IPS-NIHi7 (cell line): ENCODE measurements around the gene PRKAG2.
"Not testable (repeated sequence)": the region's sequence is repeated elsewhere in the genome, so short reads cannot be mapped to it uniquely, and the experiment has no call there.

Experiments
- DNase-seq: peaks from one replicate; pipeline ENCODE4 v3.0.0; 2012; ENCODE audit warnings: mixed read lengths; ENCODE audit errors: extremely low spot score

Gene PRKAG2

GRCh38 chr7:151590071-151590849, 286.7 kb downstream of the PRKAG2 start:
- no peak for DNase-seq

GRCh38 chr7:151588982-151589381, 287.9 kb downstream of the PRKAG2 start:
- DNase-seq, result no peak

- DNase-seq, result no peak
These were observed 290.2 kb downstream of the PRKAG2 start for GRCh38 chr7:151586531-151587260.

GRCh38 chr7:151585744-151586393, 291.0 kb downstream of the PRKAG2 start:
- no peak for DNase-seq

GRCh38 chr7:151581741-151582140, 295.2 kb downstream of the PRKAG2 start:
- DNase-seq, result no peak

- DNase-seq, result no peak
These were observed 297.3 kb downstream of the PRKAG2 start for GRCh38 chr7:151579644-151580043.

- no peak for DNase-seq
These were observed 301.5 kb downstream of the PRKAG2 start for GRCh38 chr7:151575410-151575809.

- DNase-seq, result not testable (repeated sequence)
These were observed 303.9 kb downstream of the PRKAG2 start for GRCh38 chr7:151573046-151573445.

- no peak for DNase-seq
These were observed 304.8 kb downstream of the PRKAG2 start for GRCh38 chr7:151572136-151572535.

GRCh38 chr7:151571471-151571870, 305.4 kb downstream of the PRKAG2 start:
- no peak for DNase-seq

- DNase-seq, result no peak
These were observed 306.5 kb downstream of the PRKAG2 start for GRCh38 chr7:151570366-151570915.

- no peak for DNase-seq
These were observed 307.7 kb downstream of the PRKAG2 start for GRCh38 chr7:151568956-151569940.

- DNase-seq, result peak; percentile 28
These were observed 310.0 kb downstream of the PRKAG2 start for GRCh38 chr7:151566897-151567320.

- DNase-seq, result no peak
These were observed 311.4 kb downstream of the PRKAG2 start for GRCh38 chr7:151565541-151565940.

- DNase-seq, result no peak
These were observed 316.7 kb downstream of the PRKAG2 start for GRCh38 chr7:151560243-151560642.

- no peak for DNase-seq
These were observed 317.2 kb downstream of the PRKAG2 start for GRCh38 chr7:151559557-151560183.

- no peak for DNase-seq
These were observed 318.3 kb downstream of the PRKAG2 start for GRCh38 chr7:151558575-151558974.

GRCh38 chr7:151556592-151556991, 320.3 kb downstream of the PRKAG2 start:
- no peak for DNase-seq

- no peak for DNase-seq
These were observed 323.6 kb downstream of the PRKAG2 start for GRCh38 chr7:151553356-151553755.

GRCh38 chr7:151552352-151553028, 324.4 kb downstream of the PRKAG2 start:
- no peak for DNase-seq
